ENCODE data around the gene LCOR. TPM values are rescaled to one million over a fixed set of nuclear protein-coding genes. Genes with fewer than 3 reads are reported as not detected.

Gene LCOR
- total RNA-seq, 4 donors from 2014 or later, result 47.2 to 86.4 (median 60.0) TPM

GRCh38 chr10:96959733-96960132 lies 127.6 kb downstream of the LCOR start:
- Histone ChIP-seq H3K4me1 (no peaks in the 10 kb centered on the region), H3K27ac (no peak overlapping the region), H3K36me3 (peaks cover 0 to 29% (median 9%) of the 10 kb centered on the region in 4 donors), H3K9me3 (no peaks in the 10 kb centered on the region), H3K27me3 (no peaks in the 10 kb centered on the region), H3K4me3 (no peak overlapping the region)
- no peak for DNase-seq
- no peak for TF ChIP-seq EP300 (IDR thresholded peaks at IDR 0.05; ENCODE audit: low read depth)
- TF ChIP-seq CTCF (IDR thresholded peaks at IDR 0.05), result no peak
- no peak for TF ChIP-seq POLR2AphosphoS5 (IDR thresholded peaks at IDR 0.05)
- no peak for TF ChIP-seq POLR2A (IDR thresholded peaks at IDR 0.05)
- in situ Hi-C loops (cut with MboI; ENCODE audit: low pct_ligation_motif_present in 1 of 4, low pct_unique_long_range_greater_than_20kb in 1 of 4, low sequenced_read_pairs in 3 of 4), result no loop called here
- 48 to 60% methylated on average over 1 of the region's 1 CpG for WGBS, 2 donors (ENCODE audit: low coverage in 1 of 2)
- intact Hi-C loops (cut with DNase I; ENCODE audit: low total_unique reads), result no loop called here

- Histone ChIP-seq H3K27ac (no peak overlapping the region), H3K4me1 (no peaks in the 10 kb centered on the region), H3K36me3 (peaks cover 0 to 18% (median 2%) of the 10 kb centered on the region in 4 donors), H3K9me3 (no peaks in the 10 kb centered on the region), H3K4me3 (no peak overlapping the region), H3K27me3 (no peaks in the 10 kb centered on the region)
- in situ Hi-C loops (cut with MboI; ENCODE audit: low pct_ligation_motif_present in 1 of 4, low pct_unique_long_range_greater_than_20kb in 1 of 4, low sequenced_read_pairs in 3 of 4), result no loop called here
- WGBS, 2 donors (ENCODE audit: low coverage in 1 of 2), result 79 to 100% methylated on average over 2 of the region's 2 CpGs
- intact Hi-C loops (cut with DNase I; ENCODE audit: low total_unique reads), result no loop called here
- TF ChIP-seq EP300 (IDR thresholded peaks at IDR 0.05; ENCODE audit: low read depth) (no peak), POLR2A (IDR thresholded peaks at IDR 0.05) (no peak), POLR2AphosphoS5 (IDR thresholded peaks at IDR 0.05) (no peak), CTCF (IDR thresholded peaks at IDR 0.05) (no peak)
- DNase-seq, result no peak
Observed at GRCh38 chr10:96960872-96961271, 128.8 kb downstream of the LCOR start.

GRCh38 chr10:96964131-96964530 lies 132.0 kb downstream of the LCOR start:
- 92 to 93% methylated on average over 2 of the region's 2 CpGs for WGBS, 2 donors (ENCODE audit: low coverage in 1 of 2)
- TF ChIP-seq POLR2AphosphoS5 (IDR thresholded peaks at IDR 0.05) (no peak), CTCF (IDR thresholded peaks at IDR 0.05) (no peak), POLR2A (IDR thresholded peaks at IDR 0.05) (no peak)
- Histone ChIP-seq H3K4me1 (no peaks in the 10 kb centered on the region), H3K36me3 (peaks cover 0 to 9% (median 0%) of the 10 kb centered on the region in 4 donors), H3K27me3 (no peaks in the 10 kb centered on the region), H3K4me3 (no peak overlapping the region), H3K27ac (no peak overlapping the region), H3K9me3 (no peaks in the 10 kb centered on the region)
- in situ Hi-C loops (cut with MboI; ENCODE audit: low pct_ligation_motif_present in 1 of 4, low pct_unique_long_range_greater_than_20kb in 1 of 4, low sequenced_read_pairs in 3 of 4), result no loop called here
- no peak for DNase-seq
- intact Hi-C loops (cut with DNase I; ENCODE audit: low total_unique reads), result no loop called here

- Histone ChIP-seq H3K9me3 (no peaks in the 10 kb centered on the region), H3K4me3 (no peak overlapping the region), H3K27me3 (no peaks in the 10 kb centered on the region), H3K4me1 (no peaks in the 10 kb centered on the region), H3K27ac (no peak overlapping the region), H3K36me3 (no peaks in the 10 kb centered on the region)
- in situ Hi-C loops (cut with MboI; ENCODE audit: low pct_ligation_motif_present in 1 of 4, low pct_unique_long_range_greater_than_20kb in 1 of 4, low sequenced_read_pairs in 3 of 4), result no loop called here
- no peak for DNase-seq
- TF ChIP-seq POLR2AphosphoS5 (IDR thresholded peaks at IDR 0.05) (no peak), EP300 (IDR thresholded peaks at IDR 0.05; ENCODE audit: low read depth) (no peak), POLR2A (IDR thresholded peaks at IDR 0.05) (no peak), CTCF (IDR thresholded peaks at IDR 0.05) (no peak)
- intact Hi-C loops (cut with DNase I; ENCODE audit: low total_unique reads), result no loop called here
Observed at GRCh38 chr10:96967847-96968246, 135.7 kb downstream of the LCOR start.
